Stomach smooth muscle (tissue), 2 donors: ENCODE data around the gene OR10C1.
"Not testable (repeated sequence)": the region's sequence is repeated elsewhere in the genome, so short reads cannot be mapped to it uniquely, and the experiment has no call there.

Experiments used
- H3K27ac ChIP-seq: one replicate; pipeline ENCODE4 v1.7.0; 2013; ENCODE audit warnings: mild to moderate bottlenecking, low read length, inconsistent platforms
- H3K27me3 ChIP-seq, 2 donors: one replicate each; pipeline ENCODE4 v1.7.0; 2013; ENCODE audit warnings: low read length in 2 of 2; ENCODE audit not compliant: insufficient read depth in 2 of 2, control insufficient read depth in 1 of 2
- H3K36me3 ChIP-seq, 2 donors: one replicate each; pipeline ENCODE4 v1.7.0; 2013; ENCODE audit warnings: low read length in 2 of 2; ENCODE audit not compliant: control insufficient read depth in 2 of 2, insufficient read depth in 2 of 2
- H3K4me1 ChIP-seq: one replicate; pipeline ENCODE4 v1.7.0; 2013; ENCODE audit warnings: low read length; ENCODE audit not compliant: control insufficient read depth, insufficient read depth
- H3K4me3 ChIP-seq, 2 donors: one replicate each; pipeline ENCODE4 v1.7.0; 2013; ENCODE audit warnings: low read length in 2 of 2
- H3K9ac ChIP-seq, 2 donors: one replicate each; pipeline ENCODE4 v1.7.0; 2013; ENCODE audit warnings: low read length in 2 of 2, mild to moderate bottlenecking in 1 of 2
- H3K9me3 ChIP-seq, 2 donors: one replicate each; pipeline ENCODE4 v1.7.0; 2013; ENCODE audit warnings: low read length in 2 of 2; ENCODE audit not compliant: control insufficient read depth in 2 of 2
- donor health status: healthy.
- donor health status: Pancreatic carcinoma.

The OR10C1 gene

GRCh38 chr6:29442719-29443118, 3.6 kb downstream of the OR10C1 start:
- no peak overlapping the region for H3K27ac ChIP-seq
- H3K9ac ChIP-seq: no peak overlapping the region
- H3K4me1 ChIP-seq: no peaks in the 10 kb centered on the region
- H3K4me3 ChIP-seq: no peak overlapping the region
- no peaks in the 10 kb centered on the region for H3K36me3 ChIP-seq
- no peaks in the 10 kb centered on the region for H3K9me3 ChIP-seq
- no peaks in the 10 kb centered on the region for H3K27me3 ChIP-seq

- not testable (repeated sequence) for H3K27ac ChIP-seq, H3K9me3 ChIP-seq, H3K27me3 ChIP-seq, H3K9ac ChIP-seq, H3K36me3 ChIP-seq, H3K4me1 ChIP-seq, H3K4me3 ChIP-seq
Measured at GRCh38 chr6:29444031-29444430, 4.9 kb downstream of the OR10C1 start.

GRCh38 chr6:29447670-29448069, 8.6 kb downstream of the OR10C1 start:
- Histone ChIP-seq H3K27me3 (no peaks in the 10 kb centered on the region), H3K4me3 (no peak overlapping the region), H3K36me3 (no peaks in the 10 kb centered on the region), H3K27ac (no peak overlapping the region), H3K4me1 (no peaks in the 10 kb centered on the region), H3K9ac (no peak overlapping the region), H3K9me3 (no peaks in the 10 kb centered on the region)

GRCh38 chr6:29451471-29452193, 12.5 kb downstream of the OR10C1 start:
- Histone ChIP-seq H3K27ac (no peak overlapping the region), H3K36me3 (no peaks in the 10 kb centered on the region), H3K9ac (no peak overlapping the region), H3K9me3 (no peaks in the 10 kb centered on the region), H3K4me3 (no peak overlapping the region), H3K27me3 (no peaks in the 10 kb centered on the region), H3K4me1 (no peaks in the 10 kb centered on the region)

- Histone ChIP-seq H3K27me3 (peaks cover 0 to 2% of the 10 kb centered on the region in 2 donors), H3K9me3 (no peaks in the 10 kb centered on the region), H3K27ac (no peak within 1 kb of the TSS), H3K36me3 (no peaks in the 10 kb centered on the region), H3K4me1 (no peaks in the 10 kb centered on the region), H3K9ac (no peak within 1 kb of the TSS), H3K4me3 (no peak within 1 kb of the TSS)
Measured at GRCh38 chr6:29456971-29457370, 17.9 kb downstream of the OR10C1 start, which contains the start of the genes OR11A1 and OR2H1. TSS of gene OR11A1 (minus strand) at chr6:29457071. CDS start at chr6:29427641, 29,430 bp downstream. TSS of gene OR2H1 (plus strand) at chr6:29457155. CDS start at chr6:29461770, 4,615 bp downstream.

- no peak overlapping the region for H3K9ac ChIP-seq
- no peaks in the 10 kb centered on the region for H3K9me3 ChIP-seq
- H3K36me3 ChIP-seq: no peaks in the 10 kb centered on the region
- H3K27ac ChIP-seq: no peak overlapping the region
- no peak overlapping the region for H3K4me3 ChIP-seq
- H3K27me3 ChIP-seq: peaks cover 0 to 2% of the 10 kb centered on the region in 2 donors
- H3K4me1 ChIP-seq: no peaks in the 10 kb centered on the region
Measured at GRCh38 chr6:29461021-29461814, 22.1 kb downstream of the OR10C1 start.

- Histone ChIP-seq H3K9ac (no peak overlapping the region), H3K9me3 (no peaks in the 10 kb centered on the region), H3K36me3 (no peaks in the 10 kb centered on the region), H3K27ac (no peak overlapping the region), H3K27me3 (peaks cover 0 to 2% of the 10 kb centered on the region in 2 donors), H3K4me3 (no peak overlapping the region), H3K4me1 (no peaks in the 10 kb centered on the region)
Measured at GRCh38 chr6:29462022-29462421, 22.9 kb downstream of the OR10C1 start.

- Histone ChIP-seq H3K27ac (no peak overlapping the region), H3K9me3 (no peaks in the 10 kb centered on the region), H3K36me3 (no peaks in the 10 kb centered on the region), H3K4me1 (no peaks in the 10 kb centered on the region), H3K9ac (no peak overlapping the region), H3K4me3 (no peak overlapping the region), H3K27me3 (no peaks in the 10 kb centered on the region)
Measured at GRCh38 chr6:29465279-29465678, 26.2 kb downstream of the OR10C1 start.

- H3K27ac ChIP-seq: no peak overlapping the region
- no peaks in the 10 kb centered on the region for H3K36me3 ChIP-seq
- H3K4me3 ChIP-seq: no peak overlapping the region
- H3K9ac ChIP-seq: no peak overlapping the region
- no peaks in the 10 kb centered on the region for H3K9me3 ChIP-seq
- H3K4me1 ChIP-seq: no peaks in the 10 kb centered on the region
- no peaks in the 10 kb centered on the region for H3K27me3 ChIP-seq
Measured at GRCh38 chr6:29465801-29466200, 26.7 kb downstream of the OR10C1 start.

GRCh38 chr6:29466241-29466640, 27.1 kb downstream of the OR10C1 start:
- no peaks in the 10 kb centered on the region for H3K4me1 ChIP-seq
- no peak overlapping the region for H3K27ac ChIP-seq
- no peaks in the 10 kb centered on the region for H3K9me3 ChIP-seq
- no peak overlapping the region for H3K9ac ChIP-seq
- H3K27me3 ChIP-seq: no peaks in the 10 kb centered on the region
- H3K36me3 ChIP-seq: no peaks in the 10 kb centered on the region
- no peak overlapping the region for H3K4me3 ChIP-seq

GRCh38 chr6:29474996-29475395, 35.9 kb downstream of the OR10C1 start:
- Histone ChIP-seq H3K4me1 (no peaks in the 10 kb centered on the region), H3K9ac (no peak overlapping the region), H3K27ac (no peak overlapping the region), H3K4me3 (no peak overlapping the region), H3K9me3 (no peaks in the 10 kb centered on the region), H3K36me3 (no peaks in the 10 kb centered on the region), H3K27me3 (peaks cover 0 to 3% of the 10 kb centered on the region in 2 donors)
